ENCODE measurements around the gene CSMD2. TPM values are rescaled to one million over a fixed set of nuclear protein-coding genes. Genes with fewer than 3 reads are reported as not detected.

CSMD2 gene
- total and polyA plus RNA-seq, 2 experiments from 2014 or later: 5.3 to 16.6 TPM

DNA sequence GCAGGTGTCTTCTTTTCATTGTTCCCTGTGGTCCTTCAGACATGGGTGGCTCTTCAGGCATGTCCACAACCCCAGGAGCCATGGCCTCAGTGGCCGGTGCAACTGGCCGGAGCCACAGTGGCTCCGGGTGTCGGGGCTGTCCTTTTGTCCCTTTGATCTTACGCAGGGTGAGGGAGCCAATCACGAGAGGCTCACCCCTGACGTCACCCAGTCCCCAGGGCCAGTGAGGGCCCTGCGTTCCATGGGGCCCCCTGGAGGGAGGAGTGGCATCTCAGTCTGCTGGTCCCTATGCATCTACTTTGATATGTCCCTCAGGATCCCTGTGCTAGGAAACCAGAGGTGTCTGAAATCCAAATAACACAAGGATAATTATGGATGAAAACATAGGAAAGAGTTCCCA is 663.3 kb downstream of the CSMD2 start:
- Histone ChIP-seq H3K4me1 (ENCODE audit: insufficient read depth) (no peaks in the 10 kb centered on the region), H3K79me2 (replicated peaks; ENCODE audit: insufficient read depth) (no peaks in the 10 kb centered on the region), H3K4me2 (no peak overlapping the region), H3K4me3 (no peak overlapping the region), H3F3A (replicated peaks; ENCODE audit: low read depth) (no peaks in the 10 kb centered on the region), H3K36me3 (ENCODE audit: insufficient read depth) (no peaks in the 10 kb centered on the region), H2AFZ (no peak overlapping the region), H3K27ac (ENCODE audit: low read depth) (no peak overlapping the region), H3K27me3 (ENCODE audit: insufficient read depth) (no peaks in the 10 kb centered on the region), H3K9me2 (ENCODE audit: insufficient read depth) (no peaks in the 10 kb centered on the region), H4K20me1 (replicated peaks; ENCODE audit: insufficient read depth) (no peaks in the 10 kb centered on the region)
- ATAC-seq (no peak), DNase-seq (ENCODE audit: low spot score) (no peak)
- Mint-ChIP-seq H3K36me3 (ENCODE audit: low read depth) (peaks cover 14% of the 10 kb centered on the region; the same call in 2 of the 3 replicates), H3K4me3 (no peak overlapping the region), H3K4me1 (peaks cover 7% of the 10 kb centered on the region), H3K27ac (no peak overlapping the region), H3K9me3 (peaks cover 20% of the 10 kb centered on the region), H3K27me3 (ENCODE audit: insufficient read depth, low read depth, poor library complexity) (peaks cover 3% of the 10 kb centered on the region)
- TF ChIP-seq, protein P1, sequence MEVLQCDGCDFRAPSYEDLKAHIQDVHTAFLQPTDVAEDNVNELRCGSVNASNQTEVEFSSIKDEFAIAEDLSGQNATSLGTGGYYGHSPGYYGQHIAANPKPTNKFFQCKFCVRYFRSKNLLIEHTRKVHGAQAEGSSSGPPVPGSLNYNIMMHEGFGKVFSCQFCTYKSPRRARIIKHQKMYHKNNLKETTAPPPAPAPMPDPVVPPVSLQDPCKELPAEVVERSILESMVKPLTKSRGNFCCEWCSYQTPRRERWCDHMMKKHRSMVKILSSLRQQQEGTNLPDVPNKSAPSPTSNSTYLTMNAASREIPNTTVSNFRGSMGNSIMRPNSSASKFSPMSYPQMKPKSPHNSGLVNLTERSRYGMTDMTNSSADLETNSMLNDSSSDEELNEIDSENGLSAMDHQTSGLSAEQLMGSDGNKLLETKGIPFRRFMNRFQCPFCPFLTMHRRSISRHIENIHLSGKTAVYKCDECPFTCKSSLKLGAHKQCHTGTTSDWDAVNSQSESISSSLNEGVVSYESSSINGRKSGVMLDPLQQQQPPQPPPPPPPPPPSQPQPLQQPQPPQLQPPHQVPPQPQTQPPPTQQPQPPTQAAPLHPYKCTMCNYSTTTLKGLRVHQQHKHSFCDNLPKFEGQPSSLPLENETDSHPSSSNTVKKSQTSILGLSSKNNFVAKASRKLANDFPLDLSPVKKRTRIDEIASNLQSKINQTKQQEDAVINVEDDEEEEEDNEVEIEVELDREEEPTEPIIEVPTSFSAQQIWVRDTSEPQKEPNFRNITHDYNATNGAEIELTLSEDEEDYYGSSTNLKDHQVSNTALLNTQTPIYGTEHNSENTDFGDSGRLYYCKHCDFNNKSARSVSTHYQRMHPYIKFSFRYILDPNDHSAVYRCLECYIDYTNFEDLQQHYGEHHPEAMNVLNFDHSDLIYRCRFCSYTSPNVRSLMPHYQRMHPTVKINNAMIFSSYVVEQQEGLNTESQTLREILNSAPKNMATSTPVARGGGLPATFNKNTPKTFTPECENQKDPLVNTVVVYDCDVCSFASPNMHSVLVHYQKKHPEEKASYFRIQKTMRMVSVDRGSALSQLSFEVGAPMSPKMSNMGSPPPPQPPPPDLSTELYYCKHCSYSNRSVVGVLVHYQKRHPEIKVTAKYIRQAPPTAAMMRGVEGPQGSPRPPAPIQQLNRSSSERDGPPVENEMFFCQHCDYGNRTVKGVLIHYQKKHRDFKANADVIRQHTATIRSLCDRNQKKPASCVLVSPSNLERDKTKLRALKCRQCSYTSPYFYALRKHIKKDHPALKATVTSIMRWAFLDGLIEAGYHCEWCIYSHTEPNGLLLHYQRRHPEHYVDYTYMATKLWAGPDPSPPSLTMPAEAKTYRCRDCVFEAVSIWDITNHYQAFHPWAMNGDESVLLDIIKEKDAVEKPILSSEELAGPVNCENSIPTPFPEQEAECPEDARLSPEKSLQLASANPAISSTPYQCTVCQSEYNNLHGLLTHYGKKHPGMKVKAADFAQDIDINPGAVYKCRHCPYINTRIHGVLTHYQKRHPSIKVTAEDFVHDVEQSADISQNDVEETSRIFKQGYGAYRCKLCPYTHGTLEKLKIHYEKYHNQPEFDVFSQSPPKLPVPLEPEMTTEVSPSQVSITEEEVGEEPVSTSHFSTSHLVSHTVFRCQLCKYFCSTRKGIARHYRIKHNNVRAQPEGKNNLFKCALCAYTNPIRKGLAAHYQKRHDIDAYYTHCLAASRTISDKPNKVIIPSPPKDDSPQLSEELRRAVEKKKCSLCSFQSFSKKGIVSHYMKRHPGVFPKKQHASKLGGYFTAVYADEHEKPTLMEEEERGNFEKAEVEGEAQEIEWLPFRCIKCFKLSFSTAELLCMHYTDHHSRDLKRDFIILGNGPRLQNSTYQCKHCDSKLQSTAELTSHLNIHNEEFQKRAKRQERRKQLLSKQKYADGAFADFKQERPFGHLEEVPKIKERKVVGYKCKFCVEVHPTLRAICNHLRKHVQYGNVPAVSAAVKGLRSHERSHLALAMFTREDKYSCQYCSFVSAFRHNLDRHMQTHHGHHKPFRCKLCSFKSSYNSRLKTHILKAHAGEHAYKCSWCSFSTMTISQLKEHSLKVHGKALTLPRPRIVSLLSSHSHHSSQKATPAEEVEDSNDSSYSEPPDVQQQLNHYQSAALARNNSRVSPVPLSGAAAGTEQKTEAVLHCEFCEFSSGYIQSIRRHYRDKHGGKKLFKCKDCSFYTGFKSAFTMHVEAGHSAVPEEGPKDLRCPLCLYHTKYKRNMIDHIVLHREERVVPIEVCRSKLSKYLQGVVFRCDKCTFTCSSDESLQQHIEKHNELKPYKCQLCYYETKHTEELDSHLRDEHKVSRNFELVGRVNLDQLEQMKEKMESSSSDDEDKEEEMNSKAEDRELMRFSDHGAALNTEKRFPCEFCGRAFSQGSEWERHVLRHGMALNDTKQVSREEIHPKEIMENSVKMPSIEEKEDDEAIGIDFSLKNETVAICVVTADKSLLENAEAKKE (CRISPR knock-in tag; IDR thresholded peaks at IDR 0.05): no peak

DNA sequence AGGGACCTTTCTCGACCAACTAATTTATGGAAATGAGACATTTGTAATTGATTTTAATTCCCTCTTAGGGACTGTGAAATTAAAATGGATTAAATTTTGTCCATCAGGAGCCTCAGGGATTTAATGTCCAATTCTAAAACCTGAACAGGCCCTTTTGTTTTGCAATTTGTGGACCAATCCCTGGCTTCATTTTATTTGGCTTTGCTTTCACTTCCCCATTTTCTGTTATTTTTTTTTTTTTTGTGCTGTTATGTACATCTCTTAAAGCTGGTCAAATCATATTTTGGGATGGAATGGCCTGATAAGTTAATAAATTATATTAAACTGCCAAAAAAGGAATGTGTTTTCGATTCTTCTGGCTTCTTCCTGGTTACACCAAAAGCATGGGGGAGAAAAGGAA is 663.7 kb downstream of the CSMD2 start:
- no peak overlapping the region for H3K4me3 ChIP-seq
- H3K4me3 Mint-ChIP-seq: no peak overlapping the region
- no peaks in the 10 kb centered on the region for H3K27me3 ChIP-seq (ENCODE audit: insufficient read depth)
- no peaks in the 10 kb centered on the region for H4K20me1 ChIP-seq (replicated peaks; ENCODE audit: insufficient read depth)
- no peaks in the 10 kb centered on the region for H3K36me3 ChIP-seq (ENCODE audit: insufficient read depth)
- H3K9me3 Mint-ChIP-seq: peaks cover 24% of the 10 kb centered on the region
- H3K27ac ChIP-seq (ENCODE audit: low read depth): no peak overlapping the region
- H3K79me2 ChIP-seq (replicated peaks; ENCODE audit: insufficient read depth): no peaks in the 10 kb centered on the region
- H3K27me3 Mint-ChIP-seq (ENCODE audit: insufficient read depth, low read depth, poor library complexity): peaks cover 3% of the 10 kb centered on the region
- TF ChIP-seq POLR2AphosphoS5 (IDR thresholded peaks at IDR 0.05; ENCODE audit: low read depth): no peak
- H3K4me1 Mint-ChIP-seq: peaks cover 7% of the 10 kb centered on the region
- DNase-seq (ENCODE audit: low spot score): no peak
- no peak overlapping the region for H3K4me2 ChIP-seq
- H3K27ac Mint-ChIP-seq: no peak overlapping the region
- H3K36me3 Mint-ChIP-seq (ENCODE audit: low read depth): peaks cover 18% of the 10 kb centered on the region
- no peaks in the 10 kb centered on the region for H3K4me1 ChIP-seq (ENCODE audit: insufficient read depth)
- H3F3A ChIP-seq (replicated peaks; ENCODE audit: low read depth): no peaks in the 10 kb centered on the region
- no peak for ATAC-seq
- no peak overlapping the region for H2AFZ ChIP-seq
- no peaks in the 10 kb centered on the region for H3K9me2 ChIP-seq (ENCODE audit: insufficient read depth)
